Measurements from ENCODE around the gene UBE4B.
"Not testable (repeated sequence)": the region's sequence is repeated elsewhere in the genome, so short reads cannot be mapped to it uniquely, and the experiment has no call there.

UBE4B gene

DNA sequence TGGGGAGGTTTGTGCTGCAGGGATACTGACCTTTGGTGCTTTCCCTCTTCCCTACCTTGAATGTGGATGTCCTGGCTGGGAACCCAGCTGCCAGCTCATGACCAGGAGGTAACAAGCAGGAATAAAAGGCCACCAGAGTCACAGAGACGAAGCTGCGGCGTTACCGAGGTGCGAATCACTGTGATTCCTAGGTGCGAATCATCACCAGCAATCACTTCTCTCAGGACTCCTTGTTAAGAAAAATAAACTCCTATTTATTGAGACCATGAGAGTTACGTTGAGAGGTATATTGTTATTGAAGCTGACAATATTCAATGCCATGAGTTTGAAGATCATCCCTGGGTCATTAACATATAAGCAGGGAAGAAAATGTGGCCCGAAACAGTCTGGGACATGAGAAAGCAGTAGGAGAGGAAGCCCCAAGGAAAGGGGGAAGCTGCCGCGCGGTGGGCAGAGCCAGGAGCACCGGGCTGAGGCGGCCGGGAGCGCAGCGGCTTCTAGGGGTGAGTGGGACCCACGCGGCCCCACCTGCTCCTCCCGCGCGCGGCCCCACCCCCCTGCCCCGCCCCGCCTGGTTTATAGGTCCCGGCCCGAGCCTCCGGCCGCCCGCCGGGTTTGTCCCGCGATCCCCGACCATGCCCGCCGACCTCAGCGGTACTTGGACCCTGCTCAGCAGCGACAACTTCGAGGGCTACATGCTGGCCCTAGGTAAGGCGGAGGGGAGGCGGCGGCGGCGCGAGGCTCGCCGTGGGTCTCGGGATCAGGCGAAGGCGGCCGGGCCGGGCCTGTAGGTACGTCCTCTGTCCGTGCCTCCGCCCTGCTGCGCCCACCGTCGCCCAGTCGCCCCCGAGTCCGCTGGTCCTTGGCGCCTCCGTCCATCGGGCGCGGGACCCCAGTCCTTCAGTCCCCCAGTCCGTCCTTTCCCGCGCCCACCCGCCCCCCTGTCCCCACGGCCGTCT, 35.9 kb upstream of the UBE4B start, which contains the start of gene RBP7:
TSS of gene RBP7 (plus strand) at position 605 of the 959 bp plus-strand sequence. CDS start at position 636, 31 bp downstream.
- no peak within 1 kb of the TSS for H3K27ac ChIP-seq
- no peak for TF ChIP-seq ZFX (IDR thresholded peaks at IDR 0.05)
- TF ChIP-seq, protein P1, sequence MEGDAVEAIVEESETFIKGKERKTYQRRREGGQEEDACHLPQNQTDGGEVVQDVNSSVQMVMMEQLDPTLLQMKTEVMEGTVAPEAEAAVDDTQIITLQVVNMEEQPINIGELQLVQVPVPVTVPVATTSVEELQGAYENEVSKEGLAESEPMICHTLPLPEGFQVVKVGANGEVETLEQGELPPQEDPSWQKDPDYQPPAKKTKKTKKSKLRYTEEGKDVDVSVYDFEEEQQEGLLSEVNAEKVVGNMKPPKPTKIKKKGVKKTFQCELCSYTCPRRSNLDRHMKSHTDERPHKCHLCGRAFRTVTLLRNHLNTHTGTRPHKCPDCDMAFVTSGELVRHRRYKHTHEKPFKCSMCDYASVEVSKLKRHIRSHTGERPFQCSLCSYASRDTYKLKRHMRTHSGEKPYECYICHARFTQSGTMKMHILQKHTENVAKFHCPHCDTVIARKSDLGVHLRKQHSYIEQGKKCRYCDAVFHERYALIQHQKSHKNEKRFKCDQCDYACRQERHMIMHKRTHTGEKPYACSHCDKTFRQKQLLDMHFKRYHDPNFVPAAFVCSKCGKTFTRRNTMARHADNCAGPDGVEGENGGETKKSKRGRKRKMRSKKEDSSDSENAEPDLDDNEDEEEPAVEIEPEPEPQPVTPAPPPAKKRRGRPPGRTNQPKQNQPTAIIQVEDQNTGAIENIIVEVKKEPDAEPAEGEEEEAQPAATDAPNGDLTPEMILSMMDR (conservative IDR thresholded peaks at IDR 0.05): no peak

DNA sequence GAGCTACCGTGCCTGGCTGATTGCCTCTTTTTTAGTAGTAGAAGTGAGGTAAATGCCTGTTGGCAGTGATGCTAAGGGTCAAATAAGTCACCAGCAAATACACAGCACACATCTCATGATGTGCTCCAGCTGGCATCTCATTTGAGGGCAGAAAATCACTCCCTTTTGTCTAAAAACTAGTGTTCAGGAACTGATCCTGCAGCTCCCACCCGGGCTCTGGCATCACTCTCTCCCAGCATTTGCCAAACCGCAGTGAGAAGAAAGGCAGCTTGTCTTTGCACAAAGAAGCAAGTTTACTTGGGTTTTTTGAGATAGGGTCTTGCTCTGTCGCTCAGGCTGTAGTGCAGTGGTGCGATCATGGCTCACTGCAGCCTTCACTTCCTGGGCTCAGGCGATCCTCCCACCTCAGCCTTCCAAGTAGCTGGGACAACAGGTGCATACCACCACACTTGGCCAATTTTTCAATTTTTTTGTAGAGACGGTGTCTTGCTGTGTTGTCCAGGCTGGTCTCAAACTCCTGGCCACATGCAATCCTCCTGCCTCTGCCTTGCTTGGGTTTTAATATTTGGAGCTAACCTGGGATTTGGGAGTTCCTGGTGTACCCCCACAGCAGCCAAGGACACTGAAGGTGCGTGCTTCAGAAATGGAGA, 31.6 kb upstream of the UBE4B start:
- TF ChIP-seq, protein P1 (conservative IDR thresholded peaks at IDR 0.05): no peak
- no peak for TF ChIP-seq ZFX (IDR thresholded peaks at IDR 0.05)
- H3K27ac ChIP-seq: no peak overlapping the region

DNA sequence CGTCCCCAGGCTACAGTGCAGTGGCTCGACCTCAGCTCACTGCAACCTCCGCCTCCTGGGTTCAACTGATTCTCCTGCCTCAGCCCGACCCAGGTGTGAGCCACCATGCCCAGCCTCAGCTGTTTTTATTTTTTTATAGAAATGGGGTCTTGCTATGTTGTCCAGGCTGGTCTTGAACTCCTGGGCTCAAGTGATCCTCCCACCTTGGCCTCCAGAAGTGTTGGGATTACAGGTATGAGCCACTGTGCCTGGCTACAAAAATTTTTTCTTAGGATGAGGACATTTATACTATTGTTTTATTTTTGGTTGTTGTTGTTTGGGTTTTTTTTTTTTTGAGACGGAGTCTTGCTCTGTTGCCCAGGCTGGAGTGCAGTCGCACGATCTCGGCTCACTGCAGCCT, 27.5 kb upstream of the UBE4B start:
- H3K27ac ChIP-seq: not testable (repeated sequence)

DNA sequence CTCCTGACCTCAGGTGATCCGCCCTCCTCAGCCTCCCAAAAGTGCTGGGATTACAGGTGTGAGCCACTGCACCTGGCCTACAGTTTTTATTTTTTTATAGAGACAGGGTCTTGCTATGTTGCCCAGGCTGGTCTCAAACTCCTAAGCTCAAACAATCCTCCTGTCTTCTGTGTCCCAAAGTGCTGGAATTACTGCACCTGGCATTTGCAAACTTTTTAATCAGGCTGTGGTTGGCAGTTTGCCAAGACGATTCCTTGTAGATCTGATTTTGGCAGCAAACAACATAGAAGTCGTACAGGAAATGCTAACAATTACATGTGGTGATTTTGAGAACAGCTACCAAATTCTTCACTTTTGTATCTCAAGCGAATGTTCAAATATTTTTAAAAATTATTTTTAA, 25.6 kb upstream of the UBE4B start:
- no peak for TF ChIP-seq ZFX (IDR thresholded peaks at IDR 0.05)
- TF ChIP-seq, protein P1 (conservative IDR thresholded peaks at IDR 0.05): no peak
- no peak overlapping the region for H3K27ac ChIP-seq

DNA sequence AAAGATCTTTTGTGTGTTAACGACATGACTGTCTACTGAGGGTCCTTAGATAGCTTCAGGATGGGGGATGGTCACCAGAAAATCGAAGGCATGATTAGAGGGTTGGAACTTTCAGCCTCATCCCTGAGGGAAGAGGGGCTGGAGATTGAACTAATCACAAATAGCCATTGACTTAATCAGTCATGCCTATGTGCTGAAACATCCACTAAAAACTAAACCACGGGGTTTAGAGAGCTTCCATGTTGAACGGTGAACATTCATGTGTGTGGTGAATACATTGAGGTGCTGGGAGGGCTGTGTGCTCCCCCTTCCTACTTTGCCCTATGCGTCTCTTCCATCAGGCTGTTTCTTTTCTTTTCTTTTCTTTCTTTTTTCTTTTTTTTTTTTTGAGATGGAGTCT, 18.7 kb upstream of the UBE4B start:
- TF ChIP-seq ZFX (IDR thresholded peaks at IDR 0.05): no peak
- TF ChIP-seq, protein P1 (conservative IDR thresholded peaks at IDR 0.05): no peak

DNA sequence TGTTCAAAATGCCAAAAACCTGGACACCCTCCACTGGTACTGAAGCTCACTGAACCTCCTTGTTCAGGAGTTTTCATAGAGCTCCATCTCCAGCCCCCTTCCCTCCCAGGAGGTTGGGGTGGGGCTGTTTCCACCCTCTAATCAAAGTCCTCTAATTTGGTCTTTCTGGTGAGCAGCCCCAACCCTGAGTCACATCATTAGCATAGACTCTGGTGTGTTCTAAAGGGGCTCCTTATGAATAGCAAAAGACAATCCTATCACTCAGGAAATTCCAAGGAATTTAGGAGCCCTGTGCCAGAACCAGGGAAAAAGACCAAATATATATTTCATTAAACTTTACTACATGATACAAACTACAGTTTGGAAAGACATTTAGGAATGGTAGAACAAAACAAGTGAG, 13.2 kb upstream of the UBE4B start:
- TF ChIP-seq ZFX (IDR thresholded peaks at IDR 0.05): no peak
- TF ChIP-seq, protein P1 (conservative IDR thresholded peaks at IDR 0.05): no peak
- H3K27ac ChIP-seq: no peak overlapping the region

More for the DNA sequence above, 18.7 kb upstream of the UBE4B start:
- no peak overlapping the region for H3K27ac ChIP-seq

DNA sequence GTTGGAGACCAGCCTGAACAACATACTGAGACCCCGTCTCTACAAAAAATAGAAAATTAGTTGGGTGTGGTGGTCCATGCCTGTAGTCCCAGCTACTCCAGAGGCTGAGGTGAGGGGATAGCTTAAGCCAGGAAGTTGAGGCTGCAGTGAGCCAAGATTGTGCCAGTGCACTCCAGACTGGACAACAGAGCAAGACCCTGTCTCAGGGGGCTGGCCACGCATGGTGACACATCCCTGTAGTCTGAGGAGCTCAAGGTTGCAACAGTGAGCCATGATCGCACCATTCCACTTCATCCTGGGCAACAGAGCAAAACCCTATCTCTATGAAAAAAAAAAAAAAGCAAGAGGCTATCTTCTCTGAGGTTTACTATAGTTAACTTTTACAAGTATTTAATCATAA, 12.7 kb upstream of the UBE4B start:
- H3K27ac ChIP-seq: no peak overlapping the region
- TF ChIP-seq, protein P1 (conservative IDR thresholded peaks at IDR 0.05): no peak
- TF ChIP-seq ZFX (IDR thresholded peaks at IDR 0.05): no peak

DNA sequence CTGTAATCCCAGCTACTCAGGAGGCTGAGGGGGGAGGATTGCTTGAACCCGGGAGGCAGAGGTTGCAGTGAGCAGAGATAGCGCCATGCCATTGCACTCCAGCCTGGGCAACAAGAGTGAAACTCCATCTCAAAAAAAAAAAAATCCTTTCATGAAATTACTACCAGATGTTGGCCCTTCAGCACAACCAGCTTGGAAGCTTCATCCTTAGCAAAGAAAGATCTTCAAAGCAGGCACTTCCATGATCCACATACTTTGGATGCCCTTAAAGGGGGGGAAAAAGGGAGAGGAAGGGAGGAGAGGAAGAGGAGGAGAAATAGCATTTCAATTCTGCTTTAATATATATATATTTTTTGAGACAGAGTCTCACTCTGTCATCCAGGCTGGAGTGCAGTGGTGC, 12.1 kb upstream of the UBE4B start:
- not testable (repeated sequence) for H3K27ac ChIP-seq

DNA sequence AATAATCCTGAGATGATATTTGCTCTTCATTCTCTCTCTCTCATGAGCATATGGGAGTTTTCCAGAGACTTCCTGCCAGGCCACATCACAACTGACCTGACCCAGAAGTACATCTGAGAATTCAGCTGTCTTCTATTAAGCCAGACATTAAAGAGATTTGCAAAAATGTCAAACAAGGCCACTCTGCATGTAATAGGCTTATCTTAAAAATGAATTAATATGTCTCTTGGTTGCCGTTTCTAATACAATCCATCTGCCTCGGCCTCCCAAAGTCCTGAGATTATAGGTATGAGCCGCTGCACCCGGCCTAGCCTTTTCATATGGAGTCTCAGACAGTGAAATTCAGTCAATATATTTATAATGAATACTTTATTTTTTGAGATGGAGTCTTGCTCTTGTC, 10.8 kb upstream of the UBE4B start:
- H3K27ac ChIP-seq: not testable (repeated sequence)
